Endothelial cell of umbilical vein (primary cell): Measurements from ENCODE around the gene DPP10. TPM values are rescaled to one million over a fixed set of nuclear protein-coding genes. Genes with fewer than 3 reads are reported as not detected.

ENCODE experiments used
- BruUV-seq: library from RNA; stranded (reverse); fragments of 400-500 nt; replicated peaks from 2 replicates; lab custom pipeline; 2021; lab: Mats Ljungman, UMichigan
- CTCF ChIA-PET: fragments of 300-600, 350-600 bp; sonication (Branson Sonifier 250); formaldehyde crosslinking; loops from one replicate; lab custom pipeline; 2021; ENCODE audit warnings: antibody characterized with exemption, inconsistent platforms; lab: Charles Lee
- POLR2A ChIA-PET: fragments of 300-600, 350-600 bp; sonication (Branson Sonifier 250); formaldehyde crosslinking; loops from one replicate; lab custom pipeline; 2021; ENCODE audit warnings: antibody characterized with exemption, inconsistent platforms; lab: Charles Lee
- DNase-seq: peaks from one replicate; pipeline ENCODE4 v3.0.0-alpha.2; 2011; ENCODE audit warnings: low read depth, low spot score
- FAIRE-seq: peaks from 2 replicates; lab custom pipeline; 2011; peaks lifted over from hg19 to GRCh38; lab: Jason Lieb, UNC
- H2AFZ ChIP-seq: 2 replicates; pipeline ENCODE4 v1.6.0; 2012; ENCODE audit warnings: low read depth, low read length, control low read depth, inconsistent platforms
- H3K27ac ChIP-seq: 2 replicates; pipeline ENCODE4 v1.5.1; 2011; ENCODE audit warnings: low read depth, mild to moderate bottlenecking, control low read depth, low read length, moderate library complexity; ENCODE audit not compliant: insufficient read depth
- H3K27me3 ChIP-seq, 2 experiments: 2 replicates each; pipeline versions ENCODE4 v1.6.0 to v1.6.1; 2011; ENCODE audit warnings: low read length in 2 of 2, mixed read lengths in 1 of 2; ENCODE audit not compliant: control insufficient read depth in 2 of 2, insufficient read depth in 2 of 2
- H3K36me3 ChIP-seq, 2 experiments: 2 replicates in 1 of 2; 3 replicates in 1 of 2; pipeline ENCODE4 v1.5.1; 2011; ENCODE audit warnings: low read length in 2 of 2, mild to moderate bottlenecking in 1 of 2, moderate library complexity in 1 of 2; ENCODE audit not compliant: control insufficient read depth in 2 of 2, insufficient read depth in 2 of 2; ENCODE audit errors: extremely low read depth in 1 of 2
- H3K4me1 ChIP-seq: 3 replicates; pipeline ENCODE4 v1.5.1; 2011; ENCODE audit warnings: mild to moderate bottlenecking, low read length; ENCODE audit not compliant: control insufficient read depth, insufficient read depth; ENCODE audit errors: extremely low read depth
- H3K4me2 ChIP-seq: 2 replicates; pipeline ENCODE4 v1.6.1; 2011; ENCODE audit warnings: low read length, control low read depth, mixed read lengths; ENCODE audit not compliant: insufficient read depth
- H3K4me3 ChIP-seq, 3 experiments: fragments of 200-600 bp in 1 of 3; sonication (generic), shearing (Covaris generic) in 1 of 3; replicated peaks in 1 of 3; 2 replicates each; pipeline ENCODE4 v1.5.1; 2011 to 2016; ENCODE audit warnings: control low read depth in 3 of 3, low read length in 3 of 3, mild to moderate bottlenecking in 2 of 3, inconsistent platforms in 1 of 3, low read depth in 1 of 3, moderate library complexity in 1 of 3; ENCODE audit not compliant: insufficient read depth in 1 of 3
- H3K79me2 ChIP-seq: 2 replicates; pipeline ENCODE4 v1.6.0; 2012; ENCODE audit warnings: low read length, inconsistent platforms; ENCODE audit not compliant: control insufficient read depth, insufficient read depth
- H3K9ac ChIP-seq: replicated peaks from 2 replicates; pipeline ENCODE3; 2011; ENCODE audit warnings: low read length, control low read depth; ENCODE audit not compliant: insufficient read depth; ENCODE audit errors: extremely low read depth
- H3K9me1 ChIP-seq: replicated peaks from 3 replicates; pipeline ENCODE4 v1.6.0; 2011; ENCODE audit warnings: mild to moderate bottlenecking, low read length; ENCODE audit not compliant: control insufficient read depth, insufficient read depth; ENCODE audit errors: extremely low read depth
- H3K9me3 ChIP-seq: replicated peaks from 2 replicates; pipeline ENCODE4 v1.5.1; 2012; ENCODE audit warnings: low read length, inconsistent platforms; ENCODE audit not compliant: control insufficient read depth, insufficient read depth
- H4K20me1 ChIP-seq: replicated peaks from 2 replicates; pipeline ENCODE3; 2011; ENCODE audit warnings: mild to moderate bottlenecking, low read length; ENCODE audit not compliant: control insufficient read depth, insufficient read depth; ENCODE audit errors: extremely low read depth
- EZH2 ChIP-seq: IDR thresholded peaks from 2 replicates; pipeline ENCODE4 v1.6.1; 2012; ENCODE audit warnings: borderline replicate concordance, low read depth, mild to moderate bottlenecking, moderate library complexity, low read length, inconsistent platforms; ENCODE audit not compliant: severe bottlenecking
- FOS ChIP-seq: IDR thresholded peaks from 2 replicates; pipeline ENCODE4 v1.6.1; 2011; ENCODE audit warnings: mild to moderate bottlenecking, low read length, moderate library complexity, borderline replicate concordance; ENCODE audit not compliant: insufficient read depth
- GATA2 ChIP-seq: IDR thresholded peaks from 2 replicates; pipeline ENCODE4 v1.7.0; 2011; ENCODE audit warnings: low read depth, mild to moderate bottlenecking, moderate library complexity, mixed read lengths, low read length; ENCODE audit not compliant: insufficient read length, insufficient read depth
- JUN ChIP-seq: IDR thresholded peaks from 2 replicates; pipeline ENCODE4 v1.6.1; 2011; ENCODE audit warnings: borderline replicate concordance, low read depth; ENCODE audit not compliant: insufficient read length, insufficient read depth
- MYC ChIP-seq: IDR thresholded peaks from one replicate; pipeline ENCODE4 v1.6.1; 2011; ENCODE audit warnings: mild to moderate bottlenecking, low read depth, low read length
- POLR2A ChIP-seq: IDR thresholded peaks from 2 replicates; pipeline ENCODE4 v1.6.1; 2012; ENCODE audit warnings: low read depth, mild to moderate bottlenecking, control low read depth, low read length
- POLR2AphosphoS5 ChIP-seq: IDR thresholded peaks from 2 replicates; pipeline ENCODE4 v1.6.1; 2012; ENCODE audit warnings: low read depth, mild to moderate bottlenecking, control low read depth, low read length, moderate library complexity; ENCODE audit not compliant: insufficient read depth
- dilution Hi-C: fragments of 300-500 bp; cut with MboI; formaldehyde crosslinking; loops from one replicate; pipeline ENCODE4 v1.15.0; 2019; ENCODE audit warnings: low sequenced_read_pairs; ENCODE audit not compliant: extremely low pct_ligation_motif_present
- intact Hi-C: fragments of 100-400 bp; cut with micrococcal nuclease; formaldehyde crosslinking; loops from one replicate; pipeline ENCODE4 v1.10.0; 2022
- polyA plus RNA-seq, 4 experiments: library from polyadenylated mRNA; depleted of rRNA in 3 of 4; stranded (reverse) in 3 of 4; unstranded in 1 of 4; fragments of >200 nt; gene quantifications; 2 replicates each; pipeline versions ENCODE4 v1.2.1 to v1.2.3, GENCODE V29; 2011 to 2012; ENCODE audit warnings: missing spikeins in 1 of 4
- total RNA-seq: library from RNA; stranded (reverse); gene quantifications from 2 replicates; pipeline ENCODE4 v1.2.3, GENCODE V29; 2021
- TF ChIP-seq, protein P1 (sequence below): IDR thresholded peaks from 2 replicates; pipeline ENCODE4 v1.6.1; 2011; ENCODE audit not compliant: insufficient read depth, insufficient read length
- TF ChIP-seq, protein P2 (sequence below), 2 donors: IDR thresholded peaks; 1 replicate in 1 of 2; 2 replicates in 1 of 2; pipeline ENCODE4 v1.5.1; 2011; ENCODE audit warnings: low read length in 2 of 2, mild to moderate bottlenecking in 2 of 2, moderate library complexity in 2 of 2, control low read depth in 1 of 2, inconsistent platforms in 1 of 2, low read depth in 1 of 2; ENCODE audit not compliant: insufficient read depth in 1 of 2; ENCODE audit errors: extremely low read depth in 1 of 2

The DPP10 gene
- total and polyA plus RNA-seq, 2 donors (not counting 3 experiments of a cell fraction or from before 2014, with no cell fraction given) = not detected

DNA sequence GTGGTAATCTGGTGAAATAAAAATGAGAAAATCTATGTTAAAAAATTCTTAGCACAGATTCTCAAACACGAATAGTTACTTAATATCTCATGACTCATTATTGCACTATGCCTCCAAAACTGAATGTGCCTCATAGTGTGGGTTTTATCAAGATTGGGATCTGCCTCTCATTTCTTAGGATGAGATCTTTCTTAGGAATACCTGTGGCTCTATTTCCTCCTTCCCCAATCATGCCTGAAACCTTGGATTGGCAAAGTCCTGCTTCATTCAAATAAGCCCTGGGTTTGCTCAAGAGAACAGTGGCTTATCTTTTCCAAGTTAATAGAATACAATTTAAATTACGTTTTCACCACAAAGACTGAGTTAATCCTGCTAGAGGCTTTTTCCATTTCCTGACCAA lies 100.3 kb downstream of the DPP10 start:
- CTCF ChIA-PET = no interaction called here
- Histone ChIP-seq H2AFZ (no peak overlapping the region), H3K36me3 (no peaks in the 10 kb centered on the region), H3K27me3 (no peaks in the 10 kb centered on the region), H4K20me1 (no peaks in the 10 kb centered on the region), H3K9ac (no peak overlapping the region), H3K4me3 (no peak overlapping the region), H3K27ac (no peak overlapping the region), H3K79me2 (no peaks in the 10 kb centered on the region), H3K4me2 (no peak overlapping the region), H3K4me1 (no peaks in the 10 kb centered on the region), H3K9me3 (peaks cover 1% of the 10 kb centered on the region), H3K9me1 (no peaks in the 10 kb centered on the region)
- FAIRE-seq (no peak), DNase-seq (no peak)
- no TSS peak for BruUV-seq
- dilution Hi-C loops = no loop called here
- TF ChIP-seq FOS = no peak
- no peak for TF ChIP-seq POLR2AphosphoS5
- TF ChIP-seq MYC = no peak
- TF ChIP-seq, protein P1, sequence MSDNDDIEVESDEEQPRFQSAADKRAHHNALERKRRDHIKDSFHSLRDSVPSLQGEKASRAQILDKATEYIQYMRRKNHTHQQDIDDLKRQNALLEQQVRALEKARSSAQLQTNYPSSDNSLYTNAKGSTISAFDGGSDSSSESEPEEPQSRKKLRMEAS = no peak
- no peak for TF ChIP-seq EZH2
- TF ChIP-seq POLR2A = no peak
- no peak for TF ChIP-seq GATA2
- TF ChIP-seq, protein P2, sequence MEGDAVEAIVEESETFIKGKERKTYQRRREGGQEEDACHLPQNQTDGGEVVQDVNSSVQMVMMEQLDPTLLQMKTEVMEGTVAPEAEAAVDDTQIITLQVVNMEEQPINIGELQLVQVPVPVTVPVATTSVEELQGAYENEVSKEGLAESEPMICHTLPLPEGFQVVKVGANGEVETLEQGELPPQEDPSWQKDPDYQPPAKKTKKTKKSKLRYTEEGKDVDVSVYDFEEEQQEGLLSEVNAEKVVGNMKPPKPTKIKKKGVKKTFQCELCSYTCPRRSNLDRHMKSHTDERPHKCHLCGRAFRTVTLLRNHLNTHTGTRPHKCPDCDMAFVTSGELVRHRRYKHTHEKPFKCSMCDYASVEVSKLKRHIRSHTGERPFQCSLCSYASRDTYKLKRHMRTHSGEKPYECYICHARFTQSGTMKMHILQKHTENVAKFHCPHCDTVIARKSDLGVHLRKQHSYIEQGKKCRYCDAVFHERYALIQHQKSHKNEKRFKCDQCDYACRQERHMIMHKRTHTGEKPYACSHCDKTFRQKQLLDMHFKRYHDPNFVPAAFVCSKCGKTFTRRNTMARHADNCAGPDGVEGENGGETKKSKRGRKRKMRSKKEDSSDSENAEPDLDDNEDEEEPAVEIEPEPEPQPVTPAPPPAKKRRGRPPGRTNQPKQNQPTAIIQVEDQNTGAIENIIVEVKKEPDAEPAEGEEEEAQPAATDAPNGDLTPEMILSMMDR (IDR thresholded peaks at IDR 0.05; ENCODE audit: extremely low read depth in 1 of 2, insufficient read depth in 1 of 2, low read depth in 1 of 2, low read length in 2 of 2) = no peak
- no peak for TF ChIP-seq JUN
- intact Hi-C loops = no loop called here
- POLR2A ChIA-PET = no interaction called here
